ENCODE results near the gene PRR14. TPM values are rescaled to one million over a fixed set of nuclear protein-coding genes. Genes with fewer than 3 reads are reported as not detected.
"Not testable (repeated sequence)": the region's sequence is repeated elsewhere in the genome, so short reads cannot be mapped to it uniquely, and the experiment has no call there.

The PRR14 gene
- polyA plus RNA-seq, 3 donors: 44.8 to 54.8 (median 46.6) TPM

DNA sequence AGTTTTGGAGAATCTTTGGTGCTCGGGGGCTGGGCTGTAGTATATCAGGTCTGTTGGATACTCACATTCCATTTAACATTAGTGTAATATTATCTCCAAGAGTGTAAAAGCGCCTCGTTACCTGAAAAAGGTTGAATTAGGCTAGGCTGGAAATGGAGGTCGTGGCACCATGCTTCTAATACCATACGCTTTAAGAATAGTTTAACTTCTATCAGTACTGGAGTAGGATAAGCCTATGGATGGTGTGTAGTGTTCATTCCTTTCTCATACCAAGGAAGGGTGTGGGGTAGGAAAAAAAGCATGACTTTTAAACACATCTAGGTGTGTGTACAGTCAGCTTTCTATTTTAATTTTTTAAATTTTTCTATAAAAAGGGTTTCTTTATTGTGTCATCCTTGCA, 50.2 kb downstream of the PRR14 start:
- no peak for DNase-seq (ENCODE audit: extremely low read depth in 1 of 11, low read depth in 9 of 11, low spot score in 4 of 11)

DNA sequence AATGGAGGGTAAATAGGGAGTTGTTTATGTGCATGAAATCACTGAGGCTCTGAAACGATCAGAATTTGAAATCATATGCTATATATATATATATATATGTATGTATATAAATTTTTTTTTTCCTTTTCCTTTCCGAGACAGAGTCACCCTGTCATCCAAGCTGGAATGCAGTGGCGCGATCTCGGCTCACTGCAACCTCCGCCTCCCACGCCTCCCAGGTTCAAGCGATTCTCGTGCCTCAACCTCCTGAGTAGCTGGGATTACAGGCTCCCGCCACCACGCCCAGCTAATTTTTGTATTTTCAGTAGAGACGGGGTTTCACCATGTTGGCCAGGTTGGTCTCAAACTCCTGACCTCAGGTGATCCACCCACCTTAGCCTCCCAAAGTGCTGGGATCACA, 52.3 kb downstream of the PRR14 start:
- not testable (repeated sequence) for DNase-seq (ENCODE audit: extremely low read depth in 1 of 11, low read depth in 9 of 11, low spot score in 4 of 11)

DNA sequence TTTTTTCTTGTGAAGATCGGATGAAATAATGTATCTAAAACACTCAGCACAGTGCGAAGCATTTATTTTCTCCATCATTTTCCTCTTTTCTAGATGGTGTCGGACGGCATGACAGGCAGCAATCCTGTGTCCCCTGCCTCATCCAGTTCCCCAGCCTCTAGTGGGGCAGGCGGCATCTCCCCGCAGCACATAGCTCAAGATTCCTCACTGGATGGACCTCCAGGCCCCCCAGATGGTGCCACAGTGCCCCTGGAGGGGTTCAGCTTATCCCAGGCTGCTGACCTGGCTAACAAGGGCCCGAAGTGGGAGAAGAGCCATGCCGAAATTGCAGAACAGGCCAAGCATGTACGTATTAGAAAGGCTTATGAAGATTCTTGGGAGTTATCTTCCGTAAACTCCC, 53.2 kb downstream of the PRR14 start:
- no peak for DNase-seq (ENCODE audit: extremely low read depth in 1 of 11, low read depth in 9 of 11, low spot score in 4 of 11)

Other genes starting within 250 kb of the PRR14 start
- 1 to 10 TPM; 4.7 to 9.2 (median 7.2) TPM for gene ZNF771, start 243.4 kb upstream of the PRR14 start, polyA plus RNA-seq (ENCODE audit: insufficient read length in 3 of 3)
- 10 to 100 TPM; 45.0 to 56.9 (median 48.6) TPM for gene DCTPP1, start 220.9 kb upstream of the PRR14 start, polyA plus RNA-seq (ENCODE audit: insufficient read length in 3 of 3)
- gene SEPHS2, start 205.1 kb upstream of the PRR14 start, polyA plus RNA-seq (ENCODE audit: insufficient read length in 3 of 3): 10 to 100 TPM; 91.7 to 98.4 (median 94.5) TPM
- gene ITGAL, start 178.2 kb upstream of the PRR14 start, polyA plus RNA-seq (ENCODE audit: insufficient read length in 3 of 3): 1 to 10 TPM; 1.9 to 2.9 (median 2.6) TPM
- gene ZNF768, start 124.4 kb upstream of the PRR14 start, polyA plus RNA-seq (ENCODE audit: insufficient read length in 3 of 3): 10 to 100 TPM; 48.0 to 66.6 (median 54.7) TPM
- gene ZNF747, start 116.1 kb upstream of the PRR14 start, polyA plus RNA-seq (ENCODE audit: insufficient read length in 3 of 3): 10 to 100 TPM in 2 of 3 donors, 1 to 10 TPM in 1; 9.6 to 10.5 (median 10.1) TPM
- 10 to 100 TPM; 10.8 to 15.8 (median 12.5) TPM for gene ZNF764, start 92.6 kb upstream of the PRR14 start, polyA plus RNA-seq (ENCODE audit: insufficient read length in 3 of 3)
- 10 to 100 TPM; 10.1 to 16.7 (median 14.7) TPM for gene ZNF688, start 79.2 kb upstream of the PRR14 start, polyA plus RNA-seq (ENCODE audit: insufficient read length in 3 of 3)
- 10 to 100 TPM; 20.2 to 32.3 (median 23.7) TPM for gene ZNF785, start 65.3 kb upstream of the PRR14 start, polyA plus RNA-seq (ENCODE audit: insufficient read length in 3 of 3)
- 10 to 100 TPM; 12.8 to 16.0 (median 14.7) TPM for gene ZNF689, start 40.6 kb upstream of the PRR14 start, polyA plus RNA-seq (ENCODE audit: insufficient read length in 3 of 3)
- 10 to 100 TPM; 48.7 to 78.6 (median 67.4) TPM for gene FBRS, start 7.5 kb downstream of the PRR14 start, polyA plus RNA-seq (ENCODE audit: insufficient read length in 3 of 3)
- 10 to 100 TPM; 29.6 to 44.3 (median 39.2) TPM for gene SRCAP, start 48.2 kb downstream of the PRR14 start, polyA plus RNA-seq (ENCODE audit: insufficient read length in 3 of 3)
- gene PHKG2, start 97.5 kb downstream of the PRR14 start, polyA plus RNA-seq (ENCODE audit: insufficient read length in 3 of 3): 10 to 100 TPM; 29.8 to 39.2 (median 30.1) TPM
- gene CFAP119, start 111.1 kb downstream of the PRR14 start, polyA plus RNA-seq (ENCODE audit: insufficient read length in 3 of 3): 10 to 100 TPM in 2 of 3 donors, 1 to 10 TPM in 1; 8.4 to 13.1 (median 12.8) TPM
- 100 to 1,000 TPM; 119 to 124 (median 120) TPM for gene RNF40, start 111.4 kb downstream of the PRR14 start, polyA plus RNA-seq (ENCODE audit: insufficient read length in 3 of 3)
- 10 to 100 TPM; 25.6 to 31.6 (median 28.3) TPM for gene ZNF629, start 136.2 kb downstream of the PRR14 start, polyA plus RNA-seq (ENCODE audit: insufficient read length in 3 of 3)
- 10 to 100 TPM; 32.6 to 49.7 (median 41.6) TPM for gene BCL7C, start 243.1 kb downstream of the PRR14 start, polyA plus RNA-seq (ENCODE audit: insufficient read length in 3 of 3)
- 1 to 10 TPM; 6.5 to 8.3 (median 7.8) TPM for gene CTF1, start 245.7 kb downstream of the PRR14 start, polyA plus RNA-seq (ENCODE audit: insufficient read length in 3 of 3)

All from renal cortex interstitium (tissue), 11 donors.